K562 (cell line): ENCODE measurements around the gene TRAPPC2L. TPM values are rescaled to one million over a fixed set of nuclear protein-coding genes. Genes with fewer than 3 reads are reported as not detected.

ENCODE experiments used
- CHD7 ChIP-seq: fragments of 200-600 bp; sonication (generic); IDR thresholded peaks from one replicate; pipeline ENCODE4 v1.6.1; 2012; ENCODE audit warnings: mild to moderate bottlenecking, low read depth, low read length, inconsistent platforms
- FOXJ3 ChIP-seq: sonication (generic); formaldehyde crosslinking; IDR thresholded peaks from 2 replicates; pipeline ENCODE4 v1.4.0; 2020; ENCODE audit warnings: mild to moderate bottlenecking, missing genetic modification reagents
- MLX ChIP-seq, 2 experiments: fragments of 450-650 bp in 1 of 2; sonication (generic) in 1 of 2; formaldehyde crosslinking; conservative IDR thresholded peaks; 2 replicates each; pipeline versions ENCODE4 v1.4.0 to v1.8.1; 2020 to 2022; ENCODE audit warnings: mild to moderate bottlenecking in 1 of 2, missing genetic modification reagents in 1 of 2
- PKNOX1 ChIP-seq: fragments of 450-650 bp; IDR thresholded peaks from 2 replicates; pipeline ENCODE4 v1.6.1; 2016
- POLR2A ChIP-seq: fragments of 450-650 bp; conservative IDR thresholded peaks from 2 replicates; pipeline ENCODE4 v1.6.1; 2016
- TGIF2 ChIP-seq: sonication (generic); formaldehyde crosslinking; IDR thresholded peaks from 2 replicates; pipeline ENCODE4 v1.8.1; 2022; ENCODE audit warnings: mild to moderate bottlenecking, missing genetic modification reagents, moderate library complexity
- VEZF1 ChIP-seq: fragments of 200-800 bp; sonication (Bioruptor generic); IDR thresholded peaks from 2 replicates; pipeline ENCODE4 v1.6.1; 2017; ENCODE audit warnings: missing genetic modification characterization, missing compliant biosample characterization
- YY1 ChIP-seq, 3 experiments: IDR thresholded peaks; 2 replicates each; pipeline ENCODE4 v1.6.1; 2011; ENCODE audit warnings: low read length in 2 of 3, mild to moderate bottlenecking in 2 of 3, moderate library complexity in 2 of 3, borderline replicate concordance in 1 of 3, control low read depth in 1 of 3, low read depth in 1 of 3; ENCODE audit not compliant: insufficient read depth in 3 of 3, insufficient replicate concordance in 2 of 3, control insufficient read depth in 1 of 3, insufficient read length in 1 of 3; ENCODE audit errors: extremely low read depth in 1 of 3
- ZBTB2 ChIP-seq: fragments of 450-650 bp; IDR thresholded peaks from 2 replicates; pipeline ENCODE4 v1.6.1; 2016; ENCODE audit warnings: antibody characterized with exemption
- ZNF445 ChIP-seq: fragments of 250-450 bp; sonication (Bioruptor Pico); IDR thresholded peaks from 2 replicates; pipeline ENCODE4 v1.4.0; 2020; ENCODE audit warnings: low read depth, mild to moderate bottlenecking, moderate library complexity
- ZNF75A ChIP-seq: fragments of 450-650 bp; formaldehyde crosslinking; IDR thresholded peaks from 2 replicates; pipeline ENCODE4 v1.4.0; 2020; ENCODE audit warnings: mild to moderate bottlenecking
- polyA plus RNA-seq, 8 experiments: library from polyadenylated mRNA; depleted of rRNA in 4 of 8; stranded (reverse) in 5 of 8; unstranded in 3 of 8; fragments of >200 nt; fragmentation: Nextera tagmentation in 2 of 8; fragmentation: Illumina TruSeq in 1 of 8; extraction: Ambion mirVana in 2 of 8; extraction: Trizol in 1 of 8; gene quantifications; 2 replicates each; pipeline versions ENCODE4 v1.2.1 to v1.2.3, GENCODE V29; 2011 to 2014; ENCODE audit warnings: inconsistent platforms in 1 of 8, missing spikeins in 1 of 8
- total RNA-seq, 7 experiments: library from RNA; depleted of rRNA in 6 of 7; stranded (reverse); fragments of >200 nt in 6 of 7; fragmentation: Illumina TruSeq in 2 of 7; extraction: Trizol in 2 of 7; gene quantifications; 2 replicates each; pipeline versions ENCODE4 v1.2.1 to v1.2.3, GENCODE V29; 2011 to 2021; ENCODE audit warnings: low replicate concordance in 1 of 7

The TRAPPC2L gene
- total and polyA plus RNA-seq, 9 of the 15 experiments (the other 6 are each of a cell fraction or from before 2014, with no cell fraction given) = 60.4 to 398 (median 97.5) TPM

GRCh38 chr16:88809676-88810165 is 47.2 kb upstream of the TRAPPC2L start (continued):
- TF ChIP-seq CHD7 (peak; percentile 20), TGIF2 (no peak), ZNF75A (CRISPR knock-in tag) (no peak), POLR2A (peak; percentile 77), MLX (CRISPR knock-in tag; conservative IDR thresholded peaks at IDR 0.05) (no peak), VEZF1 (no peak), FOXJ3 (CRISPR knock-in tag) (no peak), YY1 (IDR thresholded peaks at IDR 0.05; ENCODE audit: borderline replicate concordance in 1 of 3, control insufficient read depth in 1 of 3, extremely low read depth in 1 of 3, insufficient read depth in 3 of 3, insufficient read length in 1 of 3, insufficient replicate concordance in 2 of 3, low read depth in 1 of 3, low read length in 2 of 3) (peak in 1 of 3 experiments; percentile 3), ZBTB2 (no peak), PKNOX1 (no peak), ZNF445 (no peak)
